PFSK-1 (cell line): ENCODE measurements around the gene DPY19L3.

Experiments
- FOXP2 ChIP-seq: optimal IDR thresholded peaks from 2 replicates; pipeline ENCODE3; 2011; ENCODE audit warnings: borderline replicate concordance, control low read depth, inconsistent platforms; ENCODE audit not compliant: insufficient read depth; ENCODE audit errors: extremely low read length, extremely low read depth
- POLR2AphosphoS5 ChIP-seq: IDR thresholded peaks from 2 replicates; pipeline ENCODE4 v1.6.1; 2012; ENCODE audit warnings: low read depth, mild to moderate bottlenecking, control low read depth, low read length, moderate library complexity
- SIN3A ChIP-seq: IDR thresholded peaks from 2 replicates; pipeline ENCODE4 v1.6.1; 2012; ENCODE audit warnings: mild to moderate bottlenecking, low read length, moderate library complexity, borderline replicate concordance; ENCODE audit not compliant: insufficient read depth
- TAF1 ChIP-seq: IDR thresholded peaks from 2 replicates; pipeline ENCODE4 v1.6.1; 2012; ENCODE audit warnings: low read length, control low read depth, borderline replicate concordance; ENCODE audit not compliant: insufficient read depth
- TF ChIP-seq, protein P1 (sequence below), 2 experiments: IDR thresholded peaks; 2 replicates each; pipeline versions ENCODE4 v1.6.1 to v1.8.0; 2011 to 2012; ENCODE audit warnings: low read depth in 2 of 2, low read length in 2 of 2, control low read depth in 1 of 2, inconsistent platforms in 1 of 2, mild to moderate bottlenecking in 1 of 2, moderate library complexity in 1 of 2; ENCODE audit not compliant: insufficient read depth in 1 of 2

DPY19L3 gene

DNA sequence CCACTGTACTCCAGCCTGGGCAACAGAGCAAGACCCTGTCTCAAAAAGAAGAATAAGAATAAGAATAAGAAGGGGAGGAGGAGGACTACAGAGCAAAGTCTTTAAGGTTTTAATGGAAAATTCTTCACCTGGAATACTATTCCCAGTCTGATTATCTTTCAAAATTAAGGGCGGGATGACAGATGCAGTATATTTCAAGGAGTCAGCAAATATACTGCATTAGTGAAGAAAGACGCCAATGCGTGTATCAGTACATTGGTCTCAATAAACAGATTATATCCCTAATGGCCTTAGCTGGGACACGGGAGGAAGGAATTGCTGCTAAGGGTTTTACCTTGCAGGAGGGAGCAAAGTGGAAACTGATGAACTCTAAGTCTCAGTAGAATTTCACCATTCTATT is 121.3 kb downstream of the DPY19L3 start:
- TF ChIP-seq POLR2AphosphoS5 (no peak), FOXP2 (no peak)
- TF ChIP-seq, protein P1, sequence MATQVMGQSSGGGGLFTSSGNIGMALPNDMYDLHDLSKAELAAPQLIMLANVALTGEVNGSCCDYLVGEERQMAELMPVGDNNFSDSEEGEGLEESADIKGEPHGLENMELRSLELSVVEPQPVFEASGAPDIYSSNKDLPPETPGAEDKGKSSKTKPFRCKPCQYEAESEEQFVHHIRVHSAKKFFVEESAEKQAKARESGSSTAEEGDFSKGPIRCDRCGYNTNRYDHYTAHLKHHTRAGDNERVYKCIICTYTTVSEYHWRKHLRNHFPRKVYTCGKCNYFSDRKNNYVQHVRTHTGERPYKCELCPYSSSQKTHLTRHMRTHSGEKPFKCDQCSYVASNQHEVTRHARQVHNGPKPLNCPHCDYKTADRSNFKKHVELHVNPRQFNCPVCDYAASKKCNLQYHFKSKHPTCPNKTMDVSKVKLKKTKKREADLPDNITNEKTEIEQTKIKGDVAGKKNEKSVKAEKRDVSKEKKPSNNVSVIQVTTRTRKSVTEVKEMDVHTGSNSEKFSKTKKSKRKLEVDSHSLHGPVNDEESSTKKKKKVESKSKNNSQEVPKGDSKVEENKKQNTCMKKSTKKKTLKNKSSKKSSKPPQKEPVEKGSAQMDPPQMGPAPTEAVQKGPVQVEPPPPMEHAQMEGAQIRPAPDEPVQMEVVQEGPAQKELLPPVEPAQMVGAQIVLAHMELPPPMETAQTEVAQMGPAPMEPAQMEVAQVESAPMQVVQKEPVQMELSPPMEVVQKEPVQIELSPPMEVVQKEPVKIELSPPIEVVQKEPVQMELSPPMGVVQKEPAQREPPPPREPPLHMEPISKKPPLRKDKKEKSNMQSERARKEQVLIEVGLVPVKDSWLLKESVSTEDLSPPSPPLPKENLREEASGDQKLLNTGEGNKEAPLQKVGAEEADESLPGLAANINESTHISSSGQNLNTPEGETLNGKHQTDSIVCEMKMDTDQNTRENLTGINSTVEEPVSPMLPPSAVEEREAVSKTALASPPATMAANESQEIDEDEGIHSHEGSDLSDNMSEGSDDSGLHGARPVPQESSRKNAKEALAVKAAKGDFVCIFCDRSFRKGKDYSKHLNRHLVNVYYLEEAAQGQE (IDR thresholded peaks at IDR 0.05; ENCODE audit: insufficient read depth in 1 of 2, low read depth in 2 of 2, low read length in 2 of 2): no peak

DNA sequence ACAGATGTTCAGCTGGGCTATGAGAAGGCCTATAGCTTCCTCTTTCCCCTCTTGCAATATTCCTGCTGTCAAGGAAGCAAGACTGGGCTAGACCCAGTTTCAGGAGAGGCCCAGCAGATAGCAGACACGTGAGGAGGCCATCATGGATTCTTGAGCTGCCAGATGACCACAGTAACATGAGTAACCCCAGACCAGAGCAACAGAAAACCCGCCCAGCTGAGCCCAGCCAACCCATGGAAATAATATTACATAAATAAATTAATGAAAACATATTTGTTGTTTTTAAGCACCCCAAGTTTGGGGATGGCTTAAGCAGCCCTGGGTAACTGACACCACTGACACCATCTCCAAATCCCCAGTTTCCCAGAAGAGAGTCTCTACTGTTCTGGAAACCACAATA is 125.2 kb downstream of the DPY19L3 start:
- TF ChIP-seq, protein P1 (IDR thresholded peaks at IDR 0.05; ENCODE audit: insufficient read depth in 1 of 2, low read depth in 2 of 2, low read length in 2 of 2): no peak
- no peak for TF ChIP-seq SIN3A

DNA sequence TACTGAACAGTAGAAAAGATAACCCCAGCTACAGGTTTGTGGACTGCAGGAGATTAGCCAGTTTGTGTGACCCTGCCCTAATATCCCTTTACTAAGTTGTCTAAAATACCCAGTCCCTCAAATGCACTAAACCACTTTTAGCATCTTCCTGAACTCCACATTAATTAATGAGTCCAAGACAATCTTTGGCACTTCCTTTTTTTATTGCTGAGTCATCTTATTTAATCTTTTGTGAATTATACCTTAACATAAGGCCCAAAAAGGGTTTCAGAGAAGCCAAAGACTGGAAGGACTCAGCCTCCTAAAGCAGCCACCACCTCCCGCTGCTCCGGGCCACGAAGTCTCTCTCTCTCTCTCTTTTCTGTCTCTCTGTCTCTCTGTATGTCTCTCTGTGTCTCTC is 126.7 kb downstream of the DPY19L3 start:
- no peak for TF ChIP-seq TAF1
- TF ChIP-seq SIN3A: no peak
- TF ChIP-seq, protein P1 (IDR thresholded peaks at IDR 0.05; ENCODE audit: insufficient read depth in 1 of 2, low read depth in 2 of 2, low read length in 2 of 2): no peak
- TF ChIP-seq FOXP2: no peak
- no peak for TF ChIP-seq POLR2AphosphoS5
